ENCODE measurements around the gene CHRM4.

Gene CHRM4

DNA sequence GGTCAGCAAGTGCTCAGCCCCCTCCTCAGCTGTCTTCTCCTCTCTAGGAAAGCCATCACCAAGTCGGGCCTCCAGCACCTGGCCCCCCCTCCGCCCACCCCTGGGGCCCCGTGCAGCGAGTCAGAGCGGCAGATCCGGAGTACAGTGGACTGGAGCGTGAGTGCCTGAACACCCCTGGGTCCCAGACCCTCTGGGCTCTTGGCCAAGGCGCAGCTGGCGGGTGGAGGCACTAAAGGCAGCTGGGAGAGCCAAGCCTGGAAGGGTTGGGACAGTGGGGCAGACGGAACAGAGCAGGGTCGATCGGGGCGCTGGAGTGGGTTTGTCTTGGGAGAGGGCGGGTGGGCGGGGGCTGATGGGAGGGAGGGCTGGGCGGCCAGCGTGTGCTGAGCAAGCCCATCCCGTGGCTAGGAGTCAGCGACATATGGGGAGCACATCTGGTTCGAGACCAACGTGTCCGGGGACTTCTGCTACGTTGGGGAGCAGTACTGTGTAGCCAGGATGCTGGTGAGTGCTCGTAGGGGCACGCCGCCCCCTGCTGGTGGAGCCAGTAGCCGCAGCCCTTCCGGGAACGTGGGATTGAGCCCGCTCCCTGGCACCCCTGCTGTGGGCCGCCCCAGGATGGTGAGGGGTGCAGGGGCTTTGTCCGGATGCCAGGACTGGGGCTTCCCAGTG, 24.2 kb downstream of the CHRM4 start:
- DNase-seq (ENCODE audit: low spot score), result peak; percentile 49

GRCh38 chr11:46366661-46367161, 24.9 kb downstream of the CHRM4 start:
- no peak for DNase-seq (ENCODE audit: low spot score)

DNA sequence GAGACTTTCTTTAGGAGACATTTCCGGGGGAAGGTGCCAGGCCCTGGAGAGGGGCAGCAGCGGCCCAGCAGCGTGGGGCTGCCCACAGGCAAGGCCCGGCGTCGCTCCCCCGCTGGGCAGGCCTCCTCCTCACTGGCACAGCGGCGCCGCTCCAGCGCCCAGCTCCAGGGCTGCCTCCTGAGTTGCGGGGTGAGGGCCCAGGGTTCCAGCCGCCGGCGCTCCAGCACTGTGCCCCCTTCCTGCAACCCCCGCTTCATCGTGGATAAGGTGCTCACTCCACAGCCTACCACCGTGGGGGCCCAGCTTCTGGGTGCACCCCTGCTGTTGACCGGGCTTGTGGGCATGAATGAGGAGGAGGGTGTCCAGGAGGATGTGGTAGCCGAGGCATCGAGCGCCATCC, 25.3 kb downstream of the CHRM4 start:
- DNase-seq (ENCODE audit: low spot score), result no peak

GRCh38 chr11:46364791-46365190, 26.8 kb downstream of the CHRM4 start:
- no peak for DNase-seq (ENCODE audit: low spot score)

- no peak for DNase-seq (ENCODE audit: low spot score)
Measured at GRCh38 chr11:46364056-46364455, 27.5 kb downstream of the CHRM4 start.

DNA sequence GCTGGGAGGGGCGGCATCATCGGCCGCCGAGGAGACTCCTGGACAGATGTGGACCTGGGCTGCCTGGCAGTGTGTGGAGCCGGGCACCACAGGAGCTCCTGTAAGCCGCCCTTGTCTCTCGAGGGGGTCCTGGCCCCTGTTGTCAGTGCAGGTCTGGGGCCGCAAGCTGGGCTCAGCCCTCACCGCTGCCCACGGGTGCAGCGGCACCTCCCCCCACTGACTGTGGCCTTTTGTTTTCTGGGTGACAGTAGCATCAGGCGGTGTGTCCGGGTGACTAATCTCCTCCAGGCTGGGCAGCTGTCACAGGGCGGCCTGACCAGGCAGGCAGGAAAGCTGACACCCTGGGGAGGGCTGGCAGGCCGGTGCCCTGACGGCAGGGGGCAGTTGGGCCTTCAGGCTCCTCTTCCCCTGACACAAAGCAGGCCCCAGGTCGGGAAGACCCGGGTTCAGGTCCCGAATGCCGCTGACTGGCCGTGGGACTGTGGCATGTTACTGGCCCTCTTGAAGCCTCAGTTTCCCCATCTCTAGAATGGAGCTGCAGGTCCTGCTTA, 28.0 kb downstream of the CHRM4 start:
- DNase-seq (ENCODE audit: low spot score), result no peak

DNA sequence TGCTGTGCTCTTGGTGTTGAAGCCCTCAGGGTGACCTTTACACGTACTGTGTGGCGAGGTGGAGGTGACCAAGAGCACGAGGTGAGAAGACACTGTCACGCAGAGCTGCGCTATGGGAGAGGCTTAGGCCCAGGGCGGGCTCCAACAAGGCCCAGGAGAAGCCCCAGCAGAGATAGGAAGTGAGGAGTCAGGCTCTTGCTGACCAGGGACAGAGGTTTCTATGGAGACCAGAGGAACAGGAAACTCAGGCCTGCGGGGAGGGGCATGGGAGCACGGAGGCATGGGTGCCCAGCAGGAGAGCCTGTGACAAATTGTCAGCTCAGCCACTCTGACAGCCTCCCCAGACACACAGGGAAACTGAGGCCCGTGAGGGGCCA, 28.6 kb downstream of the CHRM4 start:
- no peak for DNase-seq (ENCODE audit: low spot score)

DNA sequence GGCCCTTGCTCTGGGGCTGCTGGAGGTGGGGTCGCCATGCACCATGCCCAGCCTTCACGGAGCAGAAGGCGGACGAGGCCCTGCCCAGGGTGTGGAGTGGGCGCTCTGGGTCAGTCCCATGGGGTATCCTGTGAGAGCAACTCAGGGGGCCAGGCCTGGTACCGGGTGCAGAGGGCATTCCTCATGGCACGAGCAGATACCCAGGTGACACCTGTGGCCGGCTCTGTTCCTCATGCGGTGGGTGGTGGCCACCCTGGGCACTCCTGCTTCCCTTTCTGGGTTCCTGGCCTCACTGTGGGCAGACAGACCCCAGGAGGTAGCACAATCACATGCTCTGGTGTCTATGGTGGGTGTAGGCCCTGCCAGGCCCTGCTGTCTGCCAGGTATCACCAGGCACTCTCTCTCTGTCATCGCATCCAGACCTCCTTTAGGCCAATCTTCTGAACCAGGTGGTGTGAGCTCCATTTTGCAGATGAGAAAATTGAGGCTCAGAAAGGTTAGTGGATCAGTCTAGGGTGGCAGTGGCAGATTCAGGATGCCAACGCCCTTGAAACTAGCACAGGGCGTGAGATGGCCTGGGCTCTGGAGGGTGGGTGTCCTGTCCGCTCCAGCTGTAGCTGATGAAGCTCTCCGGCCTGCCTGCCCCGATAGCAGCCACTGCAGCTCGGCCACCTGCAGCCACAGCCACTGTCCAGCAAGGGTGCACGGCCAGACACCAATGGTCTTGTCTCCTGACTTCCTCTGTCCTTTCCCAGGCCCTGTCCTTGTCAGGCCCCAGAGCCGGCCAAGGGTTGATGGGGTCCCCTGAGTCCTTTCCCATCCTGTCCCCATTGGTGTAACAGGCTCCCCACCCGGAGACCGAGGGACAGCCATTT, 29.2 kb downstream of the CHRM4 start:
- DNase-seq (ENCODE audit: low spot score), result no peak

GRCh38 chr11:46361283-46362155, 30.1 kb downstream of the CHRM4 start:
- peak; percentile 33 for DNase-seq (ENCODE audit: low spot score)

GRCh38 chr11:46360878-46361277, 30.7 kb downstream of the CHRM4 start:
- DNase-seq (ENCODE audit: low spot score), result no peak

GRCh38 chr11:46359953-46360352, 31.6 kb downstream of the CHRM4 start:
- DNase-seq (ENCODE audit: low spot score), result no peak

- peak; percentile 82 for DNase-seq (ENCODE audit: low spot score)
Measured at GRCh38 chr11:46357483-46357936, 34.1 kb downstream of the CHRM4 start.

- DNase-seq (ENCODE audit: low spot score), result no peak
Measured at GRCh38 chr11:46356924-46357482, 34.6 kb downstream of the CHRM4 start.

DNA sequence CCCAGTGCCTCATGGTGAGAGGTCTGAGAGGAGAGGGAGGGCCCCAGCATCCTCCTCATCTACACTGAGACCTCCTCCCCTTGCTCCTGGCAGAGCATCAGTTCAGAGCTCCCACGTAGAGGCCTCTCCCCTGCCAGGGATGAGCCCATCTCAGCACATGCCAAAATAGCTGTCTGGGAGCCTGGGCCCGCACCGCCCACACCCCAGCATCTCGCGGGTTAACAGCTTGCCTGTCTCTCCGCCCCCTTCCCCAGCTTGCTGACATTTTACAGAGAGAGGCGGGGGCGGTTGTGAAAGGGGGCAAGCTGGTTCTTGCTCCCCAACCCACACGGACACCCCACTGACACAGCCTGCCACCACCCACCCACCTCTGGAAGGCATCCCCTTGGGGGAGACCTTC, 37.9 kb downstream of the CHRM4 start:
- no peak for DNase-seq (ENCODE audit: low spot score)

DNA sequence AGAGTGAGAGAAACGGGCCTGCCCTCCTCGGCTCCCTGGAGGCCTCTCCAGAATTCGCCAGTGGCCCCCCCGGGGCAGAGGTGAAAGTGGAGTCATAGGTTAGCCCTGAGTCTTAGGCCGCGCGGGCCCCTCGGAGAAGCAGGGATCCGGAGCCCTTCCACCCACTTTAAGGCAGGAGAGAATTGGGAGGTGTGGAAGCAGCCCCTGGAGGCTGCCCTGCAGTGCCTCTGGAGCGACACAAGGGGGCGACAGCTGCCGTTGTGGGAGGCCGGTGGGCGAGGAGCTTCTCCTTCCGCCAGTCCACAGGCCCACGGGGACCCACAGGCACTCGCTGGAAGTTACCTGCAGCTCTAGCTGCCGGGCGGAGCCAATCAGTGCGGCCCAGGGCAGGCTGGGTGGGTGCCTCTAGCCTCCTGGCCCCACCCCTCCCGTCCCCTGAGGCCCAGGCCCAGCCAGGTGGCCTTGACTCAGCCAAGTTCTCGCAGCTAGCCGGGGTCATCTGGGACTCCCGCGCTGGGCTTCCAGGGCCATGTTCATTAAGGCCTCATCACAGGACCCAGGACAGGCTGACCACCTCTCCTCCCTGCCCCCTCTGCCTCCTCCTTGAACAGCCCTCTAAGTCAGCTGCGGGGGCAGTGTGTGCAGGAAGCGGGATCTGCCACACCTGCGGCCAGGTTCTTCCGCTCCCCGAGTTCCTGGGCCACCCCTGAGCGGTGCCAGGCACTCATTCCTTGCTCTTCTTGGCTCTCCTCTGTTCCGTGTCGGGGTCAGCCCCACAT, 39.3 kb downstream of the CHRM4 start:
- peak; percentile 52 for DNase-seq (ENCODE audit: low spot score)

DNA sequence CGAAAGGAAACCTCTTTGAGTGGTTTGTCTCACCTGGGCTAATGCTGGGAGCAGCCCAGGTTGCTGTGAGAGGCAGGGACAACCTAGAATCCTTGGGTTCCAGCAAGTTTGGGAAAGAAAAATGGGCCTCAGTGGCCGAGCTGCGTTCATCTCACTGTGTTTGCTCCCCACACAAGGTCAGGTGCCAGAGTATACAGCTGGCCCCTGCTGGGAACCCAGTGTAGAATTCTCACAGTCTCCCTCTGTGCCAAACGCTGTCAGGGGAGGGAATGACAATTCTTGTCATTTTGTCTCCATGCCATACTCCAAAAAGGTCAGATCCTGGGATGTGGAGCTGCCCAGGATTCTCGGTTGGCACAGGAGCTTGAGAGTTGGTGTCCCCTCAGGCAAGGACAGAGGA, 40.0 kb downstream of the CHRM4 start:
- no peak for DNase-seq (ENCODE audit: low spot score)

DNA sequence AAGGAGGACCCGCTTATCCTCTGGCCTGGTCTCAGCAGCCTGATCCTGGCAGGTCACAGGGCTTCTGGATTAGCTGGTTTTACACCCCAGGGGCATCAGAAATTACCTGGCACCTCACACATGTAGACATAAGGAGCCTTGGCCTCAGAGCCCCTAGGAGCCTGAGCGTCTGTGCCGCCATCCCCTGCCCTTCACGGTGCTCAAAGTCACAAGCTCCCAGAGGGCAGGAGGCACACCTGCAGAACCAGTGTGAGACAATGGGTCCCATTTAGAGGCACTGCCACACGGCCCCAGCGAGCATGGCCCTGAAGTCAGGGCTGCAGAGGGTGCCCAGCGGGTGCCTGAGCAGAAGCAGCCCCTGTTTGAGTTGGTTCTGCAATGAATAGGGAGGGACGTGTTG, 40.4 kb downstream of the CHRM4 start:
- no peak for DNase-seq (ENCODE audit: low spot score)

- peak; percentile 28 for DNase-seq (ENCODE audit: low spot score)
Measured at GRCh38 chr11:46350695-46351094, 40.9 kb downstream of the CHRM4 start.

DNA sequence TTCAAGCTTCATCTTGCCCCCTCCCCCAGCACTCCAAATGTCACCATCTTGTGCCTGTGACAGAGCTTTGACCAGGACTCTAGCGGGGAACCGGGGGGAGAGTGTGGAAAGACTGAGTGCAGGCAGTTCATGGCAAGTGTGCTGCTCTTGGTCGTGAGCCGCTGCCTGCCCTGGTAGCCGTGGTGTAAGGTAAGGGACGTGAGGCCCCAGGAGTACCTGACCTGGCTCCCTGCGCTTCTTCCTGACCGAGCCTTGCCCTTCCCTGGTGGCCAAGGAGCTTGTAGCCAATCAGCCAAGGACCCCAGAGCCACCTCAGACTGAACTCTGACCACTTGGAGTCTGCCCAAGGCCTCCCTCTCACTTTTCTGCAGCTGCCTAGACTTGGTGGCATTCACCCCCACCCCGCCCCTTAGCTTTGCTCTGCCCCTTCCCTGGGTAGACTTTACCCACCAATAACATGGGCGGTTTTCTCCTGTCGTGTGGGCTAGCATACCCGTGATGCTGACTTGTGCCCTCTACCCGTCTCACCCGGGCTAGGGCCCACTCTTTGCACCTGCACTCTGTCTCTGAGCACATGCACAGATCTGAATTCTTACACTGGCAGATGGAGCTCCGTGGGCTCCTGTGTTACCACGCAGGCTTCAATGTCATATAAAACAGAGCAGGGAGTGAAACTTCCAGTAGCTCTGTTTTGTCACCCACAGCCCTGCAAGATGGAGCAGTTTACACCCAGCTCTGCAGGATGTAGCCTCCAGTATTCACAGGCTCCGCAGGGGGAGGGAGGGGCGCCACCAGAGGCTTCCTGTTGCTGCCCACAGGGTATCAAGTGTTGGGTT, 42.8 kb downstream of the CHRM4 start:
- DNase-seq (ENCODE audit: low spot score), result peak; percentile 26
